ENCODE results near the gene INSM1.

INSM1 gene

DNA sequence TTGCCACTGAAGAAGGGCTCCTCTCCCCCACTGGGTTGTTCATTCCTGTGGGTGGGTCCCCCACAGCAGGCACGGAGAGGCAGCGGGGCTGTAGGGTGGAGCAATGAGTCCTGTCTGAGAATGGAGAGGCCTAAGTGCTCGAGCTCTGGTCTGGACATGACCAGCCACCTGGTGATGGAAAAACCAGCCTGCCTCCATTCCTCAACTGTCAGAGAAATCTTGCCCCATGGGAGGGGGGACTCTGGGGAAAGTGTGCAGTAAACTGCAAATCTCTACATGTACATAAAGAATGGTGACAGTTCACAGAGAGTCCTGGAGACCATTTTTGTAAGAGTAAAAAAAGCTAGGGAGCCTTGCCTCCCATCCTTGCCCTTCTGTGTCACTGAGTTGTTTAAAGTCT lies 34.1 kb downstream of the INSM1 start:
- no peak for TF ChIP-seq Cebpa-rat (IDR thresholded peaks at IDR 0.05)
- Histone ChIP-seq H3K4me3 (no peak overlapping the region), H3K9me3 (no peaks in the 10 kb centered on the region), H3K27ac (no peak overlapping the region), H3K27me3 (no peaks in the 10 kb centered on the region), H3K9ac (no peak overlapping the region), H3K36me3 (peaks cover 8% of the 10 kb centered on the region; the same call in 1 of the 2 replicates), H3K4me1 (no peaks in the 10 kb centered on the region), H4K20me1 (no peaks in the 10 kb centered on the region; the same call in 1 of the 2 replicates), H3K4me2 (no peak overlapping the region)

DNA sequence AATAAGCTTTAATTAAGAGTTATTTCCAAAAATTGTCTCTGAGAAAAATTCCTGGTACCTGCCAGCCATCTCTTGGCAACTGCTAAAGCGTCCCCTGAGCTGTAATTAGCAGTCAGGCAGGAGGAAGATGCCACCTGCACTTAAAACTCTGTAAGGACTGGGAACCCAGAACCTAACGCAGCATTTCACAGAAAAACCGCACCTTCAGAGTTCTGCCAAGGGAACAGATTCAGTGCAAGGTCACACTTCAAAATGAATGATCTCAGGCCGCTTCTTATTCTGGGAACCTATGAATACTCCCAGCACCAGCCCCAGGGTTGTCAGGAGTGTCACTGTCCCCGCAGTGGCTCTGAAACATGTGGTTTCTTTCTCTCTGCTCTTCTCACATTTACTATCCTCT lies 36.7 kb downstream of the INSM1 start:
- Histone ChIP-seq H4K20me1 (no peaks in the 10 kb centered on the region; the same call in 1 of the 2 replicates), H3K9me3 (no peaks in the 10 kb centered on the region)
- no peak for TF ChIP-seq Cebpa-rat (IDR thresholded peaks at IDR 0.05)

DNA sequence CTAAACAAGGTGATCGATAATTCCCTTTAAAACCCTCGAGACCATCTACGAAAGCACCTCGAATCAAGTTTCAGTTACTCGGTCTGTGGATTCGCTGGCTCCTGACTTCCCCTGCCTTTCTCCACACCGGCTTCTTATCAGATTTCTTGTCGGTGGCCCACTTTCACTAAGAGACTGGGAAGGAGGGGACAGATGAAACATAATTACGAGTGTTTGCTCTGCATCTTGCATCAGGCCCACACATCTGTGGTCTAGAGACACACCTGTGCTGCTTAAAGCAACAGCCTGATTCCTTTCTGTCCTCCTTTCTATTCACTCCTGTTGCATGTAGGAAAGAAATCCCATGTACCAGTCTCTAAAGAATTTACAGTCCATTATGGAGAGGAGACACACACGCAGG lies 37.7 kb downstream of the INSM1 start:
- no peak for TF ChIP-seq Cebpa-rat (IDR thresholded peaks at IDR 0.05)
- H3K36me3 ChIP-seq: peaks cover 10% of the 10 kb centered on the region; the same call in 1 of the 2 replicates

More for the DNA sequence above, 36.7 kb downstream of the INSM1 start:
- Histone ChIP-seq H3K4me3 (no peak overlapping the region), H3K4me1 (no peaks in the 10 kb centered on the region), H3K9ac (no peak overlapping the region), H3K27ac (no peak overlapping the region), H3K4me2 (no peak overlapping the region), H3K36me3 (peaks cover 10% of the 10 kb centered on the region; the same call in 1 of the 2 replicates), H3K27me3 (no peaks in the 10 kb centered on the region)

DNA sequence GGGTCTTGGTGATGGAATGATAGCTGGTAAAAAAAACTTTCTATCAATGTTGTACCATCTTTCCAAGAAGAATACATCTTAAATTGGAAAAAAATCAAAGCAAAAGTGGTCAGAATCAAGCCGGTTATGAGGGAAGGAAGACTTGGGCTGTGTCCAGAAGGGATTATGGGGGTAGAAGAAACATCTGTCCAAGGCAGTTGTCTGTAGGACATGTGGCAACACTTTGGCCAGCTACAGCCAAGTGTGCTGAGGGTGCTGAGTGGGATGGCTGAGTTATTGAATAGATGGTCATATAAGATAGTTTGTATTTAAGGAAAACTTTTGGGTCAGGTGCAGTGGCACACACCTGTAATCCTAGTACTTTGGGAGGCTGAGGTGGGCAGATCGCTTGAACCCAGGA lies 38.4 kb downstream of the INSM1 start:
- Histone ChIP-seq H3K27ac (no peak overlapping the region), H3K36me3 (peaks cover 10% of the 10 kb centered on the region; the same call in 1 of the 2 replicates), H4K20me1 (no peaks in the 10 kb centered on the region; the same call in 1 of the 2 replicates), H3K4me1 (no peaks in the 10 kb centered on the region), H3K9me3 (no peaks in the 10 kb centered on the region), H3K9ac (no peak overlapping the region), H3K27me3 (no peaks in the 10 kb centered on the region), H3K4me3 (no peak overlapping the region), H3K4me2 (no peak overlapping the region)
- no peak for TF ChIP-seq Cebpa-rat (IDR thresholded peaks at IDR 0.05)

More for the DNA sequence above, 37.7 kb downstream of the INSM1 start:
- Histone ChIP-seq H3K4me3 (no peak overlapping the region), H3K27me3 (no peaks in the 10 kb centered on the region), H4K20me1 (no peaks in the 10 kb centered on the region; the same call in 1 of the 2 replicates), H3K4me1 (no peaks in the 10 kb centered on the region), H3K9me3 (no peaks in the 10 kb centered on the region), H3K9ac (no peak overlapping the region), H3K4me2 (no peak overlapping the region), H3K27ac (no peak overlapping the region)

DNA sequence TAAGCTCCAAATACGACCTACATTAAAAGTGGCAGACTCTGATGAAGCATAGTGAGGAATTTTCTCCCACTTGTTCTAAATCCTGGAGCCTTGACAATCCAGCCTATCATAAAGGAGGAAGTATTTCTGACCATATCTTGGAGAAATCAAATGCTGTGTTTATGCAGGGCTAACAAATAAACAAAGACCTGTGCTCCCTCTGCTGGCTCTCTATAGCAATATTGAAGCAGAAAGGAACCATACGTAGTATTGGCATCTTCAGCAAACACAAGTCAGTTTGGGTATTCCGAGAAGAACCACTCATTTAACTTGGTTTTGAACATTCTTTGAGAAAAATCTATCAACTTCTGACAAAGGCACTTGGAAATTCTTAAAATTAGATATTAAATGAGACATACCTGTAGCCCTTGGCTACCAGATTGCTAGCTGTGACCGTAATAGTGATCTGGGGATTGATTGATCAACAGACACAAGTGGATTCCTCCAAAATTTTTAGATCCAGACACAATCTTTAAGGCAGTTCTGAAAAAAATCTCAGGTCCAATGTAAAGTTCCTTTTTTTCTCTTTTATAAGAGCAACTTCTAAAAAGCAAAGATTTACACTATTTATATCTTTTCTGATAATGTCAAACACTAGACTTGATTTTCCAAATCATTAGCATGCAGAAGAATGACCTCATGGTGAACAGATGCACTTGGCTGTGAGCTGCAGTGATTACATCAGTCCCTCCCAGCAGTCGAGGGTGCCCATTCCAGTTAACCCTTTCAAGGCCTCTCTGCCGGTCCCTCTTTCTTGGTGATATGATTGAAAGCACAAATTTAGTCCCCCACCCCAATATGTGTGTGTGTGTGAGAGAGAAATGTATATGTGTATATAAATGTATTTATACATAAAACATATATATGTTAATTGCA lies 40.2 kb downstream of the INSM1 start:
- H3K9me3 ChIP-seq: no peaks in the 10 kb centered on the region
- H3K4me1 ChIP-seq: no peaks in the 10 kb centered on the region
- H3K27ac ChIP-seq: no peak overlapping the region
- peaks cover 10% of the 10 kb centered on the region; the same call in 1 of the 2 replicates for H3K36me3 ChIP-seq
- no peak overlapping the region for H3K4me3 ChIP-seq
- no peaks in the 10 kb centered on the region for H4K20me1 ChIP-seq
- no peak overlapping the region for H3K9ac ChIP-seq
- no peaks in the 10 kb centered on the region for H3K27me3 ChIP-seq
- H3K4me2 ChIP-seq: no peak overlapping the region
- no peak for TF ChIP-seq Cebpa-rat (IDR thresholded peaks at IDR 0.05)

DNA sequence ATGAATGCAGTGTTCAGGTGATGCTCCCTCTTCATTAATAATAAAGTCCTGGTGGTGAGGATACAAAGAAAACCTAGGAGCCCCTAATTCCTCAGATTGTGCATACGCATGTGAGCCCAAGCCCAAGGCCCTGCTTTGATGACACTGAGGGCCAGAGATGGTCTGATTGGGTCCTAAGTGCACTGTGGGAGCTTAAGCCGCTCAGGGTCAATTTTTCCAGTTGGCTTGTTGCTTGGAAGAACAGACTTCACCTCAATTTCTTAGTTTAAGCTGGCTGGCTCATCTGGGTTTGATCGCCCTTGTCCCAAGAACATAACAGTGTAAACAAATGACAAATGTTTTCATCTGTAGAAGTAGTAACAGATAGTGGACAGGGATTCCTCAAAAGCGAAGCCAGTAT lies 41.4 kb downstream of the INSM1 start:
- Histone ChIP-seq H3K9ac (no peak overlapping the region), H3K36me3 (peaks cover 10% of the 10 kb centered on the region; the same call in 1 of the 2 replicates), H3K9me3 (no peaks in the 10 kb centered on the region), H3K27me3 (no peaks in the 10 kb centered on the region), H4K20me1 (no peaks in the 10 kb centered on the region), H3K4me1 (no peaks in the 10 kb centered on the region), H3K4me2 (no peak overlapping the region), H3K27ac (no peak overlapping the region), H3K4me3 (no peak overlapping the region)
- TF ChIP-seq Cebpa-rat (IDR thresholded peaks at IDR 0.05): no peak

DNA sequence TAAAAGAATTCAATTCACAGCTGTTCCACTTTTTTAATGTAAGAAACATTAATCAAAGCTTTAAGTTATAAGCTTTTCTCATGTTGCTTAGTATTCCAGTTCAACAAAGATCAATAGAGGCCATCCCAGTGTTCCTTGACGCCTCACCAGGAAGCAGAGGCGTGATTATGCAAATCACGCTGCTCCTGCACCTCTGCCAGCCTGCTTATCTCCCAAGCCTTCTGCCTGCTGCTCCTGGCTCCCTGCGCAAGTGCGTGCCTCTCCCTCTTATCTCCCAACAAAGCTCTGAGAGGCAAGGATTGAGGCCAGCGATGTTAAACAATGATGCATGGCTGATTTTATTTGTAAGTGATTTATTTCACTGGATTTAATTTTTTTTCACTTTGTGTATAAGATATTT lies 42.8 kb downstream of the INSM1 start:
- H3K4me1 ChIP-seq: no peaks in the 10 kb centered on the region
- H3K9me3 ChIP-seq: no peaks in the 10 kb centered on the region
- peaks cover 10% of the 10 kb centered on the region; the same call in 1 of the 2 replicates for H3K36me3 ChIP-seq
- no peak overlapping the region for H3K4me2 ChIP-seq
- TF ChIP-seq Cebpa-rat (IDR thresholded peaks at IDR 0.05): no peak
- no peaks in the 10 kb centered on the region for H4K20me1 ChIP-seq
- no peak overlapping the region for H3K27ac ChIP-seq
- H3K27me3 ChIP-seq: no peaks in the 10 kb centered on the region
- no peak overlapping the region for H3K9ac ChIP-seq
- H3K4me3 ChIP-seq: no peak overlapping the region

DNA sequence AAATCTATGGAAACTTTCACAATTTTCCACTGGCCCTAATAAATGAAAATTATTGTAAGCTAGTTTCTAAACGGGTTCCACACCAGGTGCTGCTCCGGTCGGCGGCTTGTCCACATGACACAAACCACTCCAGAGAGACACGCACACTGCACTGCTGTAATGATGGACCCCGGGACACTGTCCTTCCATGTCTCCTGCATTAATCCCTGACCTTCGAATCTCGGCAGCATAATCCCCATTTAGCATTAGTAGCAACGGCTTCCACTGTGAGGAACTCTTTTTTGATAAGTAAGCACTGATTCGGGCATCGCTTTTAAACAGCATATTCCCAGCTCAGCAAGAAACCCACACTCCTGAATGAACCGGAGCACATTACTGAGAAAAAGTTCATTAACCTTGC lies 43.5 kb downstream of the INSM1 start:
- Histone ChIP-seq H3K27me3 (no peaks in the 10 kb centered on the region), H3K9ac (no peak overlapping the region), H3K9me3 (no peaks in the 10 kb centered on the region), H3K4me1 (no peaks in the 10 kb centered on the region), H3K27ac (no peak overlapping the region), H3K36me3 (peaks cover 10% of the 10 kb centered on the region; the same call in 1 of the 2 replicates), H3K4me3 (no peak overlapping the region), H4K20me1 (no peaks in the 10 kb centered on the region), H3K4me2 (no peak overlapping the region)
- no peak for TF ChIP-seq Cebpa-rat (IDR thresholded peaks at IDR 0.05)

DNA sequence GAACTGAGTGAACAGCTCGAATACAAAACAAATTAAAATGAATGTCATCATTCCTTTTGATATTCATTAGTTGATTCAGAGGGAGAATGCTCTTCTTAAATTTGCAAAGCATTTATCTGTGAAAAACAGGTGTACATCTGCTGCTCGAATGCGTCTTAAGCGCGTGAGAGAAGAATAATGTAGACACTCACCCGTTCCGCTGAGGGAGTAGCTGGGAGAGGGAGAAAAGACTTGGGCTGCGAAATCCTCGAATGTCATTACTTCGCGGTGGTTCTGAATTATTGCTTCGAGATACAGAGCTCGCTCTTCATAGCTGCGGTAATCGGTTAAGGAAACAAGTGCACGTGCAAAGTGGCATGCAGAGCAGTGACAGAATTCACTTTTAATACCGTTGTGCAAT lies 43.9 kb downstream of the INSM1 start:
- Histone ChIP-seq H3K9me3 (no peaks in the 10 kb centered on the region), H3K4me1 (no peaks in the 10 kb centered on the region), H3K27me3 (no peaks in the 10 kb centered on the region), H3K27ac (no peak overlapping the region), H3K9ac (no peak overlapping the region), H3K4me3 (no peak overlapping the region), H3K36me3 (peaks cover 11% of the 10 kb centered on the region; the same call in 1 of the 2 replicates), H3K4me2 (no peak overlapping the region), H4K20me1 (no peaks in the 10 kb centered on the region)
- TF ChIP-seq Cebpa-rat (IDR thresholded peaks at IDR 0.05): no peak

DNA sequence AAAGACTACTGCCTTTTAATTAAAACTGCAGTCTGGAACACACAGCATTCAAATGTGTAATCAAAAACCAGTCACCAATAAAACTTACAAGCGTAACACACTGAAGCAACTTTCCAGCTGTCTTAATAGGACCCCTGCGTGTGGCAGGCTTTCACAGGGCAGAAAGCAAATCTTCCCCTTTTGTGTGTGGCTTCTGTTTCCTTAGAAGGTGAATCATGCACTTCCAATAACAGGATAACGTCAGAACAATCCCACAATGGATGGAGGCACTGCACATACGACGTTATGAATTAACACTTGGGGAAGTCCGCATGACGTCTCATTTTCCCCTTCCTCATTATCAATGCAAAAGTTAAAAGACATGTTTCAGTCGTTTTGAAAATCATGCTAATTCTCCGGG lies 44.8 kb downstream of the INSM1 start:
- Histone ChIP-seq H3K4me2 (no peak overlapping the region), H3K27ac (no peak overlapping the region), H3K36me3 (peaks cover 13% of the 10 kb centered on the region; the same call in 1 of the 2 replicates), H3K9me3 (no peaks in the 10 kb centered on the region), H3K27me3 (no peaks in the 10 kb centered on the region), H3K9ac (no peak overlapping the region), H3K4me3 (no peak overlapping the region), H4K20me1 (no peaks in the 10 kb centered on the region), H3K4me1 (no peaks in the 10 kb centered on the region)
- TF ChIP-seq Cebpa-rat (IDR thresholded peaks at IDR 0.05): no peak
